Renal pelvis (tissue), 12 donors: ENCODE measurements around the gene ZNF749. TPM values are rescaled to one million over a fixed set of nuclear protein-coding genes. Genes with fewer than 3 reads are reported as not detected.
A peak's percentile ranks its signal among the peaks of the same experiment; 100 is the strongest.

ENCODE experiments used
- DNase-seq: peaks from one replicate; pipeline ENCODE4 v3.0.0-alpha.2; 2013
- long read RNA-seq, 16 experiments: transcript quantifications; one replicate each; lab custom pipeline, GENCODE V29; 2026
- polyA plus RNA-seq, 3 donors: library from polyadenylated mRNA; unstranded; fragments of 120-200 nt; gene quantifications; one replicate each; pipeline ENCODE4 v1.2.1, GENCODE V29; 2013; ENCODE audit not compliant: insufficient read length in 3 of 3

The ZNF749 gene
- polyA plus RNA-seq, result 10 to 100 TPM in 2 of 3 donors, 1 to 10 TPM in 1; 8.9 to 20.2 (median 13.3) TPM
- long read RNA-seq, donor 1, partial matches to known transcripts, result 0 of 8 reads
- long read RNA-seq, donor 1, other reads (novel, unspliced or antisense), result 5 of 8 reads
- long read RNA-seq, donor 2, result 0 reads
- long read RNA-seq, donor 3, transcript ZNF749-203 (2 exons, 677 nt), result major isoform, 6 of 17 reads
- long read RNA-seq, donor 3, partial matches to known transcripts, result 0 of 17 reads
- long read RNA-seq, donor 3, other reads (novel, unspliced or antisense), result 9 of 17 reads
- long read RNA-seq, donor 4, transcript ZNF749-203 (2 exons, 677 nt), result major isoform, 6 of 12 reads
- long read RNA-seq, donor 4, partial matches to known transcripts, result 0 of 12 reads
- long read RNA-seq, donor 4, other reads (novel, unspliced or antisense), result 5 of 12 reads
- long read RNA-seq, donor 5, partial matches to known transcripts, result 0 of 2 reads
- long read RNA-seq, donor 5, other reads (novel, unspliced or antisense), result 0 of 2 reads
- long read RNA-seq, donor 6, transcript ZNF749-203 (2 exons, 677 nt), result major isoform, 7 of 21 reads
- long read RNA-seq, donor 6, partial matches to known transcripts, result 0 of 21 reads
- long read RNA-seq, donor 6, other reads (novel, unspliced or antisense), result 11 of 21 reads
- long read RNA-seq, donor 7, partial matches to known transcripts, result 0 of 3 reads
- long read RNA-seq, donor 7, other reads (novel, unspliced or antisense), result 0 of 3 reads
- long read RNA-seq, donor 8, result 0 reads
- long read RNA-seq, donor 9, partial matches to known transcripts, result 0 of 4 reads
- long read RNA-seq, donor 9, other reads (novel, unspliced or antisense), result 0 of 4 reads
- long read RNA-seq, donor 10, partial matches to known transcripts, result 0 of 1 reads
- long read RNA-seq, donor 10, other reads (novel, unspliced or antisense), result 0 of 1 reads
- long read RNA-seq, donor 11, transcript ZNF749-203 (2 exons, 677 nt), result major isoform, 5 of 7 reads
- long read RNA-seq, donor 11, partial matches to known transcripts, result 0 of 7 reads
- long read RNA-seq, donor 11, other reads (novel, unspliced or antisense), result 0 of 7 reads
- long read RNA-seq, donor 12, partial matches to known transcripts, result 7 of 19 reads
- long read RNA-seq, donor 12, other reads (novel, unspliced or antisense), result 7 of 19 reads
- long read RNA-seq, donor 13, result 0 reads
- long read RNA-seq, donor 14, transcript ZNF749-203 (2 exons, 677 nt), result major isoform, 5 of 12 reads
- long read RNA-seq, donor 14, partial matches to known transcripts, result 0 of 12 reads
- long read RNA-seq, donor 14, other reads (novel, unspliced or antisense), result 5 of 12 reads
- long read RNA-seq, donor 15, transcript ZNF749-203 (2 exons, 677 nt), result major isoform, 5 of 20 reads
- long read RNA-seq, donor 15, partial matches to known transcripts, result 0 of 20 reads
- long read RNA-seq, donor 15, other reads (novel, unspliced or antisense), result 11 of 20 reads
- long read RNA-seq, donor 16, transcript ZNF749-203 (2 exons, 677 nt), result major isoform, 9 of 21 reads
- long read RNA-seq, donor 16, partial matches to known transcripts, result 0 of 21 reads
- long read RNA-seq, donor 16, other reads (novel, unspliced or antisense), result 11 of 21 reads

GRCh38 chr19:57435062-57435978 lies at the start of gene ZNF749:
Gene ZNF749, plus strand, starts transcription at chr19:57435325. Its CDS starts 254 bp downstream, at chr19:57435579.
- peak; percentile 100 for DNase-seq

GRCh38 chr19:57389194-57389729 lies 45.9 kb upstream of the ZNF749 start:
- no peak for DNase-seq

- peak; percentile 98 for DNase-seq
These were observed 45.2 kb upstream of the ZNF749 start, which contains the start of gene ZNF548 for GRCh38 chr19:57389730-57390598. Gene ZNF548, plus strand, starts transcription at chr19:57389854. Its CDS starts 246 bp downstream, at chr19:57390100.

GRCh38 chr19:57395710-57396109 lies 39.4 kb upstream of the ZNF749 start:
- DNase-seq, result no peak

- no peak for DNase-seq
These were observed 36.3 kb upstream of the ZNF749 start for GRCh38 chr19:57398868-57399267.

GRCh38 chr19:57403737-57404563 lies 31.2 kb upstream of the ZNF749 start:
- DNase-seq, result no peak

GRCh38 chr19:57406516-57407123 lies 28.5 kb upstream of the ZNF749 start:
- DNase-seq, result peak; percentile 43

GRCh38 chr19:57410877-57411671 lies 24.1 kb upstream of the ZNF749 start, which contains the start of gene ZNF17:
Gene ZNF17, plus strand, starts transcription at chr19:57411161. Its CDS starts 2,455 bp downstream, at chr19:57413616.
- DNase-seq, result peak; percentile 93

GRCh38 chr19:57419439-57419838 lies 15.7 kb upstream of the ZNF749 start:
- DNase-seq, result no peak

- no peak for DNase-seq
These were observed 14.1 kb upstream of the ZNF749 start for GRCh38 chr19:57421037-57421436.

GRCh38 chr19:57434386-57435061 lies 601 bp upstream of the ZNF749 start:
- no peak for DNase-seq

GRCh38 chr19:57436417-57436816 lies 1.3 kb downstream of the ZNF749 start:
- no peak for DNase-seq

GRCh38 chr19:57437931-57438330 lies 2.8 kb downstream of the ZNF749 start:
- no peak for DNase-seq

- no peak for DNase-seq
These were observed 3.8 kb downstream of the ZNF749 start for GRCh38 chr19:57438925-57439324.

- DNase-seq, result no peak
These were observed 7.0 kb downstream of the ZNF749 start for GRCh38 chr19:57441979-57442752.
